Spleen (tissue), 7 donors: ENCODE measurements around the gene KIAA0040.

ENCODE experiments used
- CTCF ChIP-seq, 11 experiments: fragments of 200-600 bp in 7 of 11; fragments of 450-650 bp in 4 of 11; sonication (generic) in 4 of 11; IDR thresholded peaks in 8 of 11; conservative IDR thresholded peaks in 3 of 11; 1 replicate in 7 of 11; 2 replicates in 4 of 11; pipeline versions ENCODE4 v1.4.0 to v1.8.0; 2016 to 2021; ENCODE audit warnings: antibody characterized with exemption in 11 of 11, inconsistent platforms in 4 of 11, mild to moderate bottlenecking in 1 of 11
- POLR2A ChIP-seq, 3 donors: fragments of 450-650 bp; IDR thresholded peaks; one replicate each; pipeline ENCODE4 v1.5.1; 2017; ENCODE audit warnings: antibody characterized with exemption in 3 of 3, mild to moderate bottlenecking in 1 of 3
- donor health status: DM: no; HTN: no; CAD: no; lungs with moderate emphysema.
- donor health status: DM: no; HTN: no; CAD: no.
- donor health status: DM: no; HTN: no; CAD: no.

GRCh38 chr1:175237389-175237788 is 44.8 kb upstream of the KIAA0040 start:
- no peak for TF ChIP-seq CTCF (IDR thresholded peaks at IDR 0.05 in 8 of 11, conservative IDR thresholded peaks at IDR 0.05 in 3 of 11)
- TF ChIP-seq POLR2A (IDR thresholded peaks at IDR 0.05) = no peak
